ENCODE results near the gene RASSF7. TPM values are rescaled to one million over a fixed set of nuclear protein-coding genes. Genes with fewer than 3 reads are reported as not detected.

The RASSF7 gene
- total and polyA plus RNA-seq, 9 donors: 4.7 to 163 (median 9.4) TPM; not detected in 1

GRCh38 chr11:551596-551995, 9.2 kb upstream of the RASSF7 start:
- no peak for DNase-seq
- intact Hi-C loops (cut with DNase I): loop anchor here in 2 of 4 donors (5.0 kb wide), 2 partner anchors 171 to 176 kb away; no protein-coding TSS in a partner anchor
- 65 to 81% (median 78%) methylated on average over 12 of the region's 12 CpGs for WGBS, 3 donors
- H3K4me3 ChIP-seq: no peak overlapping the region
- TF ChIP-seq EP300 (IDR thresholded peaks at IDR 0.05) (no peak), POLR2A (IDR thresholded peaks at IDR 0.05) (no peak)
- TF ChIP-seq, protein P1, sequence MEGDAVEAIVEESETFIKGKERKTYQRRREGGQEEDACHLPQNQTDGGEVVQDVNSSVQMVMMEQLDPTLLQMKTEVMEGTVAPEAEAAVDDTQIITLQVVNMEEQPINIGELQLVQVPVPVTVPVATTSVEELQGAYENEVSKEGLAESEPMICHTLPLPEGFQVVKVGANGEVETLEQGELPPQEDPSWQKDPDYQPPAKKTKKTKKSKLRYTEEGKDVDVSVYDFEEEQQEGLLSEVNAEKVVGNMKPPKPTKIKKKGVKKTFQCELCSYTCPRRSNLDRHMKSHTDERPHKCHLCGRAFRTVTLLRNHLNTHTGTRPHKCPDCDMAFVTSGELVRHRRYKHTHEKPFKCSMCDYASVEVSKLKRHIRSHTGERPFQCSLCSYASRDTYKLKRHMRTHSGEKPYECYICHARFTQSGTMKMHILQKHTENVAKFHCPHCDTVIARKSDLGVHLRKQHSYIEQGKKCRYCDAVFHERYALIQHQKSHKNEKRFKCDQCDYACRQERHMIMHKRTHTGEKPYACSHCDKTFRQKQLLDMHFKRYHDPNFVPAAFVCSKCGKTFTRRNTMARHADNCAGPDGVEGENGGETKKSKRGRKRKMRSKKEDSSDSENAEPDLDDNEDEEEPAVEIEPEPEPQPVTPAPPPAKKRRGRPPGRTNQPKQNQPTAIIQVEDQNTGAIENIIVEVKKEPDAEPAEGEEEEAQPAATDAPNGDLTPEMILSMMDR (IDR thresholded peaks at IDR 0.05): no peak
- no peaks in the 10 kb centered on the region for H3K9me3 ChIP-seq
- peaks cover 3% of the 10 kb centered on the region for H3K27me3 ChIP-seq
- no peak overlapping the region for H3K27ac ChIP-seq
- H3K4me1 ChIP-seq (ENCODE audit: insufficient read depth): peaks cover 4% of the 10 kb centered on the region
- no peaks in the 10 kb centered on the region for H3K36me3 ChIP-seq

- intact Hi-C loops (cut with DNase I): loop anchor here in 2 of 4 donors (5.0 kb wide), 2 partner anchors 169 to 174 kb away; no protein-coding TSS in a partner anchor
- WGBS, 3 donors: 63 to 77% (median 72%) methylated on average over 24 to 27 of the region's 27 CpGs
- DNase-seq: no peak
Measured at GRCh38 chr11:553083-553987, 7.4 kb upstream of the RASSF7 start.

DNA sequence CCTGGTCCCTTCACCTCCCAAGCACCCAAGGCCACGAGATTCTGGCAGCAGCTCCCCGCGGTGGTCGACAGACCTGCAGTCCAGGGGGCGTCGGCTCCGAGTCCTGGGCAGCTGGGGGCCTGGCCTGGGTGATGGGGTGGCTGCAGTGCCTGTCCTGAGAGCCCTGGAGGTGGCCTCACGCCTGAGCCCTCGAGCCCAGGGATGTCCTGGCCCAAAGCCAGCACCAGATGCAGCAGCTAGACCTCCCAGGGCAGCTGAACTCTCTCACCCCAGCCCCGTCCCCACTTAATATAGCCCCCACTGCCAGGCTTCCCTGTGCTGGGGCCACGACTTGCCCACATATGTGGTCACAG, 6.8 kb upstream of the RASSF7 start:
- H3K9me3 ChIP-seq: no peaks in the 10 kb centered on the region
- peaks cover 3% of the 10 kb centered on the region for H3K27me3 ChIP-seq
- H3K36me3 ChIP-seq: no peaks in the 10 kb centered on the region
- no peak overlapping the region for H3K4me3 ChIP-seq
- intact Hi-C loops (cut with DNase I): loop anchor here in 3 of 4 donors (2.0 to 5.0 kb wide), 3 partner anchors 168 to 175 kb away; no protein-coding TSS in a partner anchor
- 33 to 47% (median 33%) methylated on average over 11 of the region's 11 CpGs for WGBS, 3 donors
- H3K27ac ChIP-seq: no peak overlapping the region
- DNase-seq: no peak
- H3K4me1 ChIP-seq (ENCODE audit: insufficient read depth): peaks cover 4% of the 10 kb centered on the region
- TF ChIP-seq, protein P1 (IDR thresholded peaks at IDR 0.05): no peak

More at GRCh38 chr11:553083-553987, 7.4 kb upstream of the RASSF7 start:
- Histone ChIP-seq H3K9me3 (no peaks in the 10 kb centered on the region), H3K27ac (no peak overlapping the region), H3K27me3 (peaks cover 3% of the 10 kb centered on the region), H3K4me3 (no peak overlapping the region), H3K4me1 (ENCODE audit: insufficient read depth) (peaks cover 4% of the 10 kb centered on the region), H3K36me3 (no peaks in the 10 kb centered on the region)
- no peak for TF ChIP-seq POLR2A (IDR thresholded peaks at IDR 0.05)
- no peak for TF ChIP-seq EP300 (IDR thresholded peaks at IDR 0.05)
- TF ChIP-seq, protein P1 (IDR thresholded peaks at IDR 0.05): no peak

GRCh38 chr11:554428-555226, 6.1 kb upstream of the RASSF7 start:
- peak in 2 of 5 donors; percentile 66 to 73 for DNase-seq
- Histone ChIP-seq H3K4me3 (peak overlapping the region; percentile 12), H3K27me3 (peaks cover 3% of the 10 kb centered on the region), H3K36me3 (no peaks in the 10 kb centered on the region), H3K27ac (no peak overlapping the region), H3K9me3 (no peaks in the 10 kb centered on the region), H3K4me1 (ENCODE audit: insufficient read depth) (peaks cover 4% of the 10 kb centered on the region)
- intact Hi-C loops (cut with DNase I): loop anchor here (2.0 to 5.0 kb wide), 3 partner anchors 168 to 174 kb away; no protein-coding TSS in a partner anchor
- 7 to 17% (median 9%) methylated on average over 26 to 54 of the region's 60 CpGs for WGBS, 3 donors
- TF ChIP-seq, protein P1 (IDR thresholded peaks at IDR 0.05): peak; percentile 18 to 44 (median 32)
- no peak for TF ChIP-seq POLR2A (IDR thresholded peaks at IDR 0.05)
